Ovary (tissue), 3 donors: ENCODE results near the gene PTPRN2.

Experiments
- EP300 ChIP-seq: sonication (generic); formaldehyde crosslinking; IDR thresholded peaks from one replicate; pipeline ENCODE4 v1.6.1; 2017; ENCODE audit warnings: antibody characterized with exemption
- POLR2A ChIP-seq: fragments of 450-650 bp; IDR thresholded peaks from one replicate; pipeline ENCODE4 v1.6.1; 2017; ENCODE audit warnings: antibody characterized with exemption, mild to moderate bottlenecking, moderate library complexity
- TF ChIP-seq, protein P1 (sequence below), 3 donors: fragments of 450-650 bp in 2 of 3; fragments of 200-600 bp in 1 of 3; IDR thresholded peaks; one replicate each; pipeline versions ENCODE4 v1.5.1 to v1.8.0; 2016 to 2022; ENCODE audit warnings: antibody characterized with exemption in 3 of 3, mild to moderate bottlenecking in 1 of 3
- donor health status: DM: no; HTN: no; CAD: no.

DNA sequence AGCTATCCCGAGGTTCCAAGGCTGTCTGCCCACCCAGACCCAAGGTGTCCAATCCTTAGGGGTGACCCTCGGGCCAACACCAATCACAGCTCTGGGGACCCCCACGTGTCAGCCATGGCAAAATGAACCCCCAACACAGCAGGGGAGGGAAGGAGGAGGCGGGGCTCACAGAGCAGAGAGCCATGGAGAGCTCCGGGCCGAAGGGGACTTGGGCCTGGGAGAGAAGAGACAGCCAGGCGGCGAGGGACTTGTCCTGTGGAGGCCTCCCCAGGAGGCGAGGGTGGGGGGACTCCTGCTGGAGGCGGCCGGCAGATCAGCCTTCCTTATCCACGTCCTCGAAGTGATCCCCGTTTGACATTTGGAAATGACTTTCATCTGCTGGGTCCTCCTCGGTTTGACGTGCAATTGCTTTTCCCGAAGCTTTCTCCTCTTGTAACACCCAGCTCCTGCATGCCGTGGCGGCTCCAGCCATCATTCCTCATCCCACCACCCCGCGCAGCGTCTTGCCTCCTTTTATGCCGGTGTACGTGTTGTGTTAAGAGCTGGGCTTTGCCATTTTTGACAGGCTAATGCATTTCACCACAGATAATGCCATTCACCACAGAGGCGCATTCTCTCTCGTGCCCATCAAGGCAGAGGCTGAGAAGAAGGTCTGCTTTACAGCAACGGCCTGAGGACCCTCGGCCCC lies 913.5 kb downstream of the PTPRN2 start:
- no peak for TF ChIP-seq POLR2A
- TF ChIP-seq, protein P1, sequence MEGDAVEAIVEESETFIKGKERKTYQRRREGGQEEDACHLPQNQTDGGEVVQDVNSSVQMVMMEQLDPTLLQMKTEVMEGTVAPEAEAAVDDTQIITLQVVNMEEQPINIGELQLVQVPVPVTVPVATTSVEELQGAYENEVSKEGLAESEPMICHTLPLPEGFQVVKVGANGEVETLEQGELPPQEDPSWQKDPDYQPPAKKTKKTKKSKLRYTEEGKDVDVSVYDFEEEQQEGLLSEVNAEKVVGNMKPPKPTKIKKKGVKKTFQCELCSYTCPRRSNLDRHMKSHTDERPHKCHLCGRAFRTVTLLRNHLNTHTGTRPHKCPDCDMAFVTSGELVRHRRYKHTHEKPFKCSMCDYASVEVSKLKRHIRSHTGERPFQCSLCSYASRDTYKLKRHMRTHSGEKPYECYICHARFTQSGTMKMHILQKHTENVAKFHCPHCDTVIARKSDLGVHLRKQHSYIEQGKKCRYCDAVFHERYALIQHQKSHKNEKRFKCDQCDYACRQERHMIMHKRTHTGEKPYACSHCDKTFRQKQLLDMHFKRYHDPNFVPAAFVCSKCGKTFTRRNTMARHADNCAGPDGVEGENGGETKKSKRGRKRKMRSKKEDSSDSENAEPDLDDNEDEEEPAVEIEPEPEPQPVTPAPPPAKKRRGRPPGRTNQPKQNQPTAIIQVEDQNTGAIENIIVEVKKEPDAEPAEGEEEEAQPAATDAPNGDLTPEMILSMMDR (IDR thresholded peaks at IDR 0.05): no peak
- no peak for TF ChIP-seq EP300
